Cardiac muscle cell (in vitro differentiated cells and primary cell): Measurements from ENCODE around the gene CADPS2. TPM values are rescaled to one million over a fixed set of nuclear protein-coding genes. Genes with fewer than 3 reads are reported as not detected.

ENCODE experiments used
- DNase-seq, 2 donors: peaks; one replicate each; pipeline versions ENCODE4 v3.0.0 to v3.0.0-alpha.2; 2010 to 2017; ENCODE audit warnings: low read depth in 1 of 2, low spot score in 1 of 2
- H3K27ac ChIP-seq: fragments of 200-600 bp; sonication (generic); 2 replicates; pipeline ENCODE4 v1.5.1; 2016
- H3K27me3 ChIP-seq: fragments of 200-600 bp; sonication (generic); 2 replicates; pipeline ENCODE4 v1.6.0; 2016; ENCODE audit warnings: control low read depth
- H3K36me3 ChIP-seq: fragments of 200-600 bp; sonication (generic); 2 replicates; pipeline ENCODE4 v1.5.1; 2016; ENCODE audit warnings: control low read depth
- H3K4me1 ChIP-seq: fragments of 200-600 bp; sonication (generic); 2 replicates; pipeline ENCODE4 v1.8.1; 2017; ENCODE audit warnings: low read depth, mild to moderate bottlenecking, mixed run types
- H3K4me3 ChIP-seq: fragments of 200-600 bp; sonication (generic); 2 replicates; pipeline ENCODE4 v1.5.1; 2016; ENCODE audit warnings: mild to moderate bottlenecking
- H3K9me3 ChIP-seq: fragments of 200-600 bp; sonication (generic); 2 replicates; pipeline ENCODE4 v1.5.1; 2017; ENCODE audit warnings: low read depth, mild to moderate bottlenecking, control low read depth
- CTCF ChIP-seq: IDR thresholded peaks from 2 replicates; pipeline ENCODE4 v1.5.1; 2012; ENCODE audit warnings: low read depth, mild to moderate bottlenecking, low read length
- polyA plus RNA-seq: library from polyadenylated mRNA; unstranded; fragments of >200 nt; fragmentation: Nextera tagmentation; extraction: Ambion mirVana; gene quantifications from 2 replicates; pipeline ENCODE4 v1.2.1, GENCODE V29; 2016
- total RNA-seq: library from RNA; depleted of rRNA; stranded (reverse); fragments of >200 nt; gene quantifications from 2 replicates; pipeline ENCODE4 v1.2.3, GENCODE V29; 2016

The CADPS2 gene
- total and polyA plus RNA-seq, 2 experiments from 2014 or later = 15.0 to 17.2 TPM

- Histone ChIP-seq H3K36me3 (no peaks in the 10 kb centered on the region), H3K4me1 (peaks cover 11% of the 10 kb centered on the region), H3K4me3 (no peak overlapping the region), H3K27me3 (no peaks in the 10 kb centered on the region), H3K9me3 (no peaks in the 10 kb centered on the region), H3K27ac (peak overlapping the region; percentile 21)
- DNase-seq = no peak
- TF ChIP-seq CTCF = no peak
These were observed 97.1 kb downstream of the CADPS2 start for GRCh38 chr7:122789156-122789555.

DNA sequence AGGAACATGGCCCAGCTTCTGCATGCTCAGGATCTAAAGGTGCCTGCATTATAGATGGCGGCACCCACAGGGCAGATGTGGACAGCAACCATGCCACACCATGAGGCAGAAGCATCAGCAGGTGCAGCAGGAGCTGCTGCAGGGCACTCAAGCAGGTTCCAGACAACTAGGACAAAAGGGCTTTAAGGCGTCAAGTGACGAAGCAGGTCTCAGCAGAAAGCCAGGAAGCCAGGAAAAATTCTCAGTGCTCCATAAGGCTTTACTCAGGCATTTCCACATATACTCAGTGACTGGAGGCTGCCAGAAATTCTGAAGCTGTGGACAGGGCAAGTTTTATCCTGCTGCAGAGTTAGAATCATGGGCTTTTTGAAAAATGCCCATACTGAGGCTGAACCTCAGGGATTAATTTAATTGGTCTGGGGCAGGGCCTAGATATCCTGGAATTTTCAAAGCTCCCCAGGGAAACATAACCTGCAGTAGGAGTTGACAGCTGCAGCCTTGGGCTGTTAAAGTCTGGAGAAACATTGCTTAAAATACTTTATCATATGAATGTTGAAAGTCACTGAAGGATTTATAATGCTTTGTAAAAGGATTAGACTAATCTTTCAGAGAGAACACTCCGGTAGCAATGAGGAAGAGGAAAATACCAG lies 115.4 kb downstream of the CADPS2 start:
- Histone ChIP-seq H3K4me1 (peaks cover 6% of the 10 kb centered on the region), H3K9me3 (no peaks in the 10 kb centered on the region), H3K4me3 (no peak overlapping the region), H3K27ac (no peak overlapping the region), H3K36me3 (no peaks in the 10 kb centered on the region), H3K27me3 (no peaks in the 10 kb centered on the region)
- TF ChIP-seq CTCF = no peak
- DNase-seq = no peak

DNA sequence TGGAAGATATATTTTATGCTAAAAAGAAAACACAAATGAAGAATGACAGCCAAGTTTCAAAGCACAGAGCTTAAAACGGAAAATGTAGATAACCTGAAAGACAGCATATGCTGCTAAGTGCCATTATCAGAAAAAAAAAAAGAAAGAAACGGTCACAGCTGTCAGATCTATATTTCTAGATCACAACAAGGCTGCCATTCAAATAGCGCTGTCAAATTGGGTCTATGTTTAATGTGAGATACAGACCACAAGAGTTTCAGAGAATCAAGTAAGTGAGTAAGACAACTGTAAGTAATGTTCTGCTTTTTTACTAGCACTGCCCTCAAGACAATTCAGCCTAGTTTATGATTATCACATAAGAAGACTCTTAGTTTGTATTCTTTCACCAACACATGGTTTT lies 117.4 kb downstream of the CADPS2 start:
- no peaks in the 10 kb centered on the region for H3K9me3 ChIP-seq
- DNase-seq = no peak
- H3K4me3 ChIP-seq = no peak overlapping the region
- H3K27ac ChIP-seq = no peak overlapping the region
- H3K27me3 ChIP-seq = no peaks in the 10 kb centered on the region
- H3K36me3 ChIP-seq = no peaks in the 10 kb centered on the region
- peaks cover 6% of the 10 kb centered on the region for H3K4me1 ChIP-seq
- TF ChIP-seq CTCF = no peak

GRCh38 chr7:122767339-122767738 lies 118.9 kb downstream of the CADPS2 start:
- H3K4me3 ChIP-seq = no peak overlapping the region

GRCh38 chr7:122766593-122766992 lies 119.7 kb downstream of the CADPS2 start:
- no peak for TF ChIP-seq CTCF
- no peaks in the 10 kb centered on the region for H3K27me3 ChIP-seq
- H3K36me3 ChIP-seq = no peaks in the 10 kb centered on the region
- DNase-seq = no peak
- H3K4me1 ChIP-seq = peaks cover 6% of the 10 kb centered on the region
- no peaks in the 10 kb centered on the region for H3K9me3 ChIP-seq
- H3K27ac ChIP-seq = no peak overlapping the region
- no peak overlapping the region for H3K4me3 ChIP-seq

More at GRCh38 chr7:122767339-122767738, 118.9 kb downstream of the CADPS2 start:
- no peak for TF ChIP-seq CTCF
- no peaks in the 10 kb centered on the region for H3K36me3 ChIP-seq
- H3K27ac ChIP-seq = no peak overlapping the region
- H3K9me3 ChIP-seq = no peaks in the 10 kb centered on the region
- H3K4me1 ChIP-seq = peaks cover 6% of the 10 kb centered on the region
- no peaks in the 10 kb centered on the region for H3K27me3 ChIP-seq
- DNase-seq = no peak
